GM12872 (cell line): Measurements from ENCODE around the gene ARHGAP25.

ENCODE experiments used
- CTCF ChIP-seq: IDR thresholded peaks from 3 replicates; pipeline ENCODE4 v1.5.1; 2011; ENCODE audit warnings: low read depth, mild to moderate bottlenecking, low read length, moderate library complexity; ENCODE audit not compliant: insufficient read depth

Gene ARHGAP25

GRCh38 chr2:68744366-68744912, 9.8 kb downstream of the ARHGAP25 start:
- TF ChIP-seq CTCF: no peak

- no peak for TF ChIP-seq CTCF
Measured at GRCh38 chr2:68745006-68745405, 10.4 kb downstream of the ARHGAP25 start.

GRCh38 chr2:68746408-68746807, 11.8 kb downstream of the ARHGAP25 start:
- no peak for TF ChIP-seq CTCF

- no peak for TF ChIP-seq CTCF
Measured at GRCh38 chr2:68747413-68747812, 12.8 kb downstream of the ARHGAP25 start.

GRCh38 chr2:68747900-68748299, 13.3 kb downstream of the ARHGAP25 start:
- TF ChIP-seq CTCF: no peak

- no peak for TF ChIP-seq CTCF
Measured at GRCh38 chr2:68748568-68748967, 14.0 kb downstream of the ARHGAP25 start.

GRCh38 chr2:68749345-68749744, 14.7 kb downstream of the ARHGAP25 start:
- TF ChIP-seq CTCF: no peak
